Suppressor macrophage treated with lipopolysaccharide for 1 hour (primary cell): ENCODE results near the gene CD63.
"Not testable (repeated sequence)": the region's sequence is repeated elsewhere in the genome, so short reads cannot be mapped to it uniquely, and the experiment has no call there.

Experiments used
- DNase-seq, 3 donors: peaks; one replicate each; pipeline ENCODE4 v3.0.0-alpha.2; 2020 to 2022

CD63 gene, protein sequence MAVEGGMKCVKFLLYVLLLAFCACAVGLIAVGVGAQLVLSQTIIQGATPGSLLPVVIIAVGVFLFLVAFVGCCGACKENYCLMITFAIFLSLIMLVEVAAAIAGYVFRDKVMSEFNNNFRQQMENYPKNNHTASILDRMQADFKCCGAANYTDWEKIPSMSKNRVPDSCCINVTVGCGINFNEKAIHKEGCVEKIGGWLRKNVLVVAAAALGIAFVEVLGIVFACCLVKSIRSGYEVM

DNA sequence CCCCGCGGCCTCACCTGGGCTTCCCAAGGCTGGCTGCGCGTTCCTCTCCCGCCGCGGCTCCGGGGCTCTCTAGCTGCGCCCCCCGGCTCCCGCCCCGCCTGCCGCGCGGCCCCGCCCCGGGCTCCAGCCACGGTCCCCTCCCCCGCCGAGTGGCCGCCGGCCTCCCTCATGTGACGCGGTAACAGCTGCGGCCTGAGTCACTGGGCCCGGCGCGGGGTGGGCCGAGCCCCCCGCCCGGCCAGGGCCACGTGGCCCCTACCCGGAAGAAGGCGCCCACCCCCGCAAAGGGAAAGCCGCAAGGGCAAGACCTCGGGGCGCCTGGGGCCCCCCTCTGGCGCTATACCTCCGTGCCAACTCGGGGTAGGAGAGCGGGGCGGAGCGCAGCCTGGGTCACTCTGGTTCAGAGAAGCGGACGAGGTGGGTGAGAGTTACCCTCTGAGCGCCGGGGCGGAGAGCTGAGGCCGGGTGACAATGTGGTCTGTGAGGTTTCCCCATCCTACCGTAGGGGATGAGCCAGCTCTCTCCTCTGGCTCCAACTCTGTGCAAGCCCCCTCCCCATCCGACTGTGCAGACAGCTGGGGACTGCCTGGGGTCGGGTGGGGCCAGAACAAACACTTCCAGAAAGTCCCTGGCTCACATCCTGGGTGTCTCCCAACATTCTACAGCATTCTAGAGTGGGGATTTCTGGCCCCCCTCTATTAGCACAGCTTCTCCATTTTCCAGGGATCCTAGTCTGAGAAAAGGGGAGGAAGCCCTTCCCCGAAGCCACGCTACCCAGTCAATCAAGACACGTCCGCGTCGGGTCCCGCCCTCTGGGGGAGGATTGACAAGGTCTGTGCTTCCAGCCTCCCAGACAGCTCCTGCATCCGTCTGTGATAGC is at the start of gene CD63:
TSS of gene CD63 (minus strand) at position 71 of the 880 bp plus-strand sequence. CDS start 668 bp downstream, outside the sequence.
- peak; percentile 96 to 99 (median 97) for DNase-seq

DNA sequence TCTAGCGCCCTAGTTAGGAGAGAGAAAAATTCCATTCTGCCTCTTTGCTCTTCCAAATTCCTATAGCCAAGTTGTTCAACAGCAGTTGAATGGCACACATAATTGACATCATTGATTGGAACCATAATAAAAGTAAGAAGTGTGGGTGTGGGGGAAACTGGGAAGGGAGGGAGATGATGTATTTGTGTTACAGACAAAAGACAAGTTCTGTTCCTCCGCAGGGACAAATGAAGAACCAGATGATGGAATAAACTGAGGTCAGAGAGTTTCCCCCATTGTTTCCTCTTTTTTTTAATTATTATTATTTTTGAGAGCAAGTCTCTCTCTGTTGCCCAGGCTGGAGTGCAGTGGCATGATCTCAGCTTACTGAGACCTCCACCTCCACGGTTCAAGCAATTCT is 49.0 kb upstream of the CD63 start:
- DNase-seq, result peak; percentile 60 to 71 (median 62)

DNA sequence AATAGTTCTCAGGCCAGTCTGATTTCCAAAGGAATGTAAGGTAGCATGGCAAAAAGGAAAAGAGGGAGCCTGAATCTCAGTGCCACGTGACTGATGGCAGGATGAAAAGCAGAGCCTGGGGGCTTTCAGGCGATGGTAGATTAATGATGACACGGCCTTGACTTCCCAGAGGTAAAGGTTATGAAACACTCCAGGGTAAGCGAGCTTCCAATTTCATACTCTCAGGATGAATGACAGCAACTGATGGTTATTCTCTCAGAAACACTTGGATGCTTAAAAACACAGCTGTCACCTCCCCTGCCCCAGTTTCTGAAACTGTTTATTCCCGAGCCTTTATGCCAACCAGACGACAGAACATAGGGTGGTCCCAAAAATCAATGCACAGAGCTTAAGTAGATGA is 42.9 kb upstream of the CD63 start:
- no peak for DNase-seq

DNA sequence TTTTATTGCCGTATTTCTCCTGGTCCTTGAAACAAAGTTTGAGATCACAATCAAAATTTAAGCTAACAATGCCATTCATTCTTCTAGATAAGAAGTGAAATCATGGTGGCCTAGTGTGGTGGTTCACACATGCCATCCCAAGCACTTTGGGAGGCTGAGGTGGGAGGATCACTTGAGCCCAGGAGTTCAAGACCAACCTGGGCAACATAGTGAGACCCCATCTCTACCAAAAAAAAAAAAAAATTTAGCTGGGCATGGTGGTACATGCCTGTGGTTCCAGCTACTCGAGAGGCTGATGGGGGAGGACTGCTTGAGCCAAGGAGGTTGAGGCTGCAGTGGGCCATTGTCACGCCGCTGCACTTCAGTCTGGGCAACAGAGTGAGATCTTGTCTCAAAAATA is 38.3 kb upstream of the CD63 start:
- no peak for DNase-seq

DNA sequence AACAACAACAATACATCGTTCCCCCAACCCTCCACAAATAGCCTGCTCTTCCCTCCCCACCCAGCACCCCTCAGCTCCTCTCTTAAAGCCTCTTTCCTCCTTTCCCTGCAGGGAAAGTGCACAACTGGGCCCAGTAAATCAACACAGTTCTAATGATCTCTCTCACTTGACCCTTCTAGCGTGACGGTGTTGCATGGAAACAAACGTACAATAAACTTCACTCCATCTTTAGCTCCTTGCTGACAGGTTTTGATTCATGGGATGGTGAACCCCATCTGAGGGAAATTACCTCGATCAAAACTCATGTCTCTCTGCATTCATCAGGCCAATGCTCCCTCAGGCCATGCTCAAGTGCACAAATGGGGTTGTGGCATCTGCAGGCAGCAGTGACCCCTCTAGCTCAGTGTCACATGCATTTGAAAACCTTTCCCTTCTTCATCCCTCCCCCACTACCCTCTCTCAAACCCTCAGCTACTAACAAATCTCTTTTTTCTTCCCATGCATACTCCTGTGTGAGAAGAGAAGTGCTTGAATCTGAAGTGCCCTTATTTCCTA is 37.0 kb upstream of the CD63 start:
- DNase-seq, result no peak

- DNase-seq, result no peak
Measured at GRCh38 chr12:55762646-55763045, 33.8 kb upstream of the CD63 start.

DNA sequence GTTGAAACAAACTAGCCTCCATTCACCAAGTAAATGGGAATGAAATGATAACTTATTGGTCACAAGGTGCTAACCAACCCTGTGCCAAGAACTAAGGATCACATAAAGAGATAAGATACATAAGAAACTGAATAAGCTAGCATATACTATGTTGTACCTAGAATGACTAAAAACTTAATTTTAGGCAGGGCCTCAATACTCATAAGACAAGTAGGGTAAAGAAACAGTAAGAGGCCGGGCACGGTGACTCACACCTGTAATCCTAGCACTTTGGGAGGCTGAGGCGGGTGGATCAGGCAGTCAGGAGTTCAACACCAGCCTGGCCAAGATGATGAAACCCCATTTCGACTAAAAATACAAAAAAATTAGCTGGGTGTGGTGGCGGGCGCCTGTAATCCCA is 31.9 kb upstream of the CD63 start:
- DNase-seq, result no peak

DNA sequence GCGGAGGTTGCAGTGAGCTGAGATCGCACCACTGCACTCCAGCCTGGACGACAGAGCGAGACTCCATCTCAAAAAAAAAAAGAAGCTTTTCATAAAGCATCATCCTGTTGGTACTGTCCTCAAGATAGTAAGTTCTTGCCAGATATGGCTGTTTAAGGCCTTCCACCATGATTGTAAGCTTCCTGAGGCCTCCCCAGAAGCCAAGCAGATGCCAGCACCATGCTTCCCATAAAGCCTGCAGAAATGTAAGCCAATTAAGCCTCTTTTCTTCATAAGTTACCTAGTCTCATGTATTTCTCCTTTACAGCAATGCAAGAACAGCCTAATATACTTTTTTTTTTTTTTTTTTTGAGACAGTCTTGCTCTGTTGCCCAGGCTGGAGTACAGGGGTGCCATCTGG is 29.8 kb upstream of the CD63 start:
- DNase-seq, result not testable (repeated sequence)

DNA sequence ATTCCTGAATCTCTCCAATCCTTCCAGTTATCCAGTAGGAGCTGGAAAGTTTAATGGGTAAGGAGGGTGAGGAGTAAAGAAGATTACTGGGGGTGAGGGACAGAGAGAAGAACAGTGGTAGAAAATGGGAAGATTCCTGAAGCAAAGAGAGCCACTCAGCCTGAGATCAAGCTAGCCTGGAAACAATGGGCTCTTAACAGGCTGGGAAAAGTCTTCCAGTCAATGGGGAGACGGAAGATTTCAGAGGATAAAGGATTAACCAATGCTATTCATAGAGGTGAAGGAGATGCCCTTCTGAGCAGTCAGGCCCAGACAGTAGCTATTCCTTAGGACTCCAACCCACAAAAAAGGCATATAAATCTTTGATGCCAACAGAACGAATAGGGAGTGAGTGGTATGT is 28.9 kb upstream of the CD63 start:
- no peak for DNase-seq

DNA sequence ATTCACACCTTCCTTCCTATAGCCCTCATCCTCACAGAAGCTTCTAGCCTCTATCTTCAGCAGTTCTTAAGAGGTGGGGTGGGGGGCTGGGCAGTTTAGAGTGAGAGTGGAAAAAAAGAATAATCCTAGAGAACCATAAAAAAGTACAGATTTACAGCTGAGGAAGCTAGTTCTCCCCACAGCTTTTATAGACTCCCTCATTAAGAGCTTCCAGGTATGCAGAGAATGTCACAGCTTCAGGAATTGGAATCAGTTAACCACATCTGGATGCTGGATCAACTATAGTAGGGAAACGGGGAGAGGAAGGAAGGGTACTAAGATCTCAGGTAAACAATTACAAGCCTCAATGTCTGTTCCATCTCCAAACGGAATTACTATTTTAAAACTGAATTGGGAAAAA is 26.4 kb upstream of the CD63 start:
- DNase-seq, result no peak

- no peak for DNase-seq
Measured at GRCh38 chr12:55748230-55748993, 19.6 kb upstream of the CD63 start.

DNA sequence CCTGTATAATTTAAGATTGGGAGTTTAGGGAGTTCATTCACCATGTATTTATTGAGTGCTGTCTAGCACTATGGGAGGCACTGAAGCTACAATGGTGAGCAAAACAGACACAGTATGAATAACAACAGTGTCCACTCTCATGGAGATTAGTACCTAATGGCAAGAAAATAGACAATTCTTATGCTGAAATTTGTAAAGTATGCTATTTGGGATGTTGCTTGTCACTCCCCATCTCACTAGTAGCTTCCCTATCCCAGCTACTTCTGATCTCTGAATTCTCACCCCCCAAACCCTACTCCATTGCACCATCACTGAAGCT is 18.1 kb upstream of the CD63 start:
- no peak for DNase-seq

GRCh38 chr12:55746174-55746912 is 17.5 kb upstream of the CD63 start:
- no peak for DNase-seq

DNA sequence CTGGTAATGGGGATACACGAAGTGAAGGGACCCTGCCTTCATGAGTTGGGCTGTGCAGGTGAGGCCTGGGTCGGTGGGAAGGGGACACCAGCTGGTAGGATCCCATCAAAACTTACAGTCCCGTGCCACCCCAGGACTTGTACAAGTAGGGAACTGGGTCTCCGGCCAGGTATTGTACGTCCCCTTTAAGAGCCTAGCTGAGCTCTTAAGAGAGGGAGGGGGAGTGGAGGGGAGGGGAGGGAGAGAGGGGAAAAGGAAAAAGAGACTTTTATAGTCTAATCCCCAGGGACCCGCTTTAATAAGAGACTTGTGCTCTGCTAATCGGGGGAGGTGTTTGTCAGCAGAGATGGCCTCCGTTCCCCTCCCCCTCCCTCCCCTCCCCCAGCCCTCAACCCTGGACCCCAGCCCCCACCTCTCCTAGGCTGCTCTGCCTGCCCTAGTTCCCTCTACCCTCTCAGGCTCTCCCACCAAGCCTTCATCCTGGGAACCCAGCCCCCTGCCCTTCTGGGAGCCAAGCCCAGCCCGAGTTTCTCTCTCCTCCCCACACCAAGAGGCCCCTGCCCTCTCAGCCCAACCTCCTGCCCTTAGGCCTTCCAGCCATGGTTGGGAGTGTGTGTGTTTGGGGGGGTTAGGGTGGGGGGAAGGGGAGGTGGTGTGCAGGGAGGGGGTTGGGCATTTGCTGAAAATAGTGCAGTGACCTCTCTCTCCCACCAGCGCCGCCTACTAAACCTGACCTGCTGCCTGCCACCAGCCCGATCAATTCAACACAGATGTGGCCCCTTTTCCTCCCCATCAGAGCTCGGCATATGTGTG is 16.8 kb upstream of the CD63 start:
- DNase-seq, result no peak

DNA sequence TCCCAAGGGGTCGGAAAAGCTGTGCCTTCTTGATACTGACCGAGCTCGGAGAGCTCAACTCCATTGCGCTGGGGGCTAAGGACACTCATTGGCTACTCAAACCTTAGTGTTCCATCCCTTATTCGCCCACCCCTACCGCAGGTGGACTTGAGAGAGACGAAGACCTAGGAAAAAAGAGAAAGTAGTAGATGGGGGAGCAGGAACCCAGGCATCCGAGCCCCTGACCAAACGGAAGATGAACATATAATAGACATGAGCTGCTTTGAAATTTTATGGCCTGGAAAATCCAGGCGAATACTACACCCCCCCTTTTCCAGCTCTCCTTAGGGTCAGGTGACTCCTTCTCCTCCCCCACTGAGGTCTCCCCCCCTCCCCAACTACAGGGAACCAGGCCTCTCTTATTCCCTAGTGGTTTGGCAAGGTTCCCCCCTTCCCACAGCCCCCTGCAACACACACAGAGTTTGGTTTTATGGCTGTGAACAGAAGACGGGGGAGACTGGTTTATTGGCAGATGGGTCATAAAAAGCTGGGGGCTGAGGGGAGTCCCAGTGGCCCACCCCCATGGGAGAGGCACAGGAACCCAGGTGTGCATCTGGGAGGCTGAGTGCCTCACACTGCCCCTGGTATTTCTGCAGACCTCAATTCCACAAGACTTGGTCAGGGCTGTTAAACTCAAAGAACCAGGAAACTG is 15.7 kb upstream of the CD63 start:
- no peak for DNase-seq

- DNase-seq, result peak; percentile 53 to 75 (median 65)
Measured at GRCh38 chr12:55743406-55744339, 14.9 kb upstream of the CD63 start.

GRCh38 chr12:55742719-55743405 is 14.1 kb upstream of the CD63 start, which contains the start of gene GDF11:
Gene GDF11, plus strand, starts transcription at chr12:55743122. Its CDS starts 195 bp downstream, at chr12:55743317.
- peak; percentile 55 to 76 (median 57) for DNase-seq

DNA sequence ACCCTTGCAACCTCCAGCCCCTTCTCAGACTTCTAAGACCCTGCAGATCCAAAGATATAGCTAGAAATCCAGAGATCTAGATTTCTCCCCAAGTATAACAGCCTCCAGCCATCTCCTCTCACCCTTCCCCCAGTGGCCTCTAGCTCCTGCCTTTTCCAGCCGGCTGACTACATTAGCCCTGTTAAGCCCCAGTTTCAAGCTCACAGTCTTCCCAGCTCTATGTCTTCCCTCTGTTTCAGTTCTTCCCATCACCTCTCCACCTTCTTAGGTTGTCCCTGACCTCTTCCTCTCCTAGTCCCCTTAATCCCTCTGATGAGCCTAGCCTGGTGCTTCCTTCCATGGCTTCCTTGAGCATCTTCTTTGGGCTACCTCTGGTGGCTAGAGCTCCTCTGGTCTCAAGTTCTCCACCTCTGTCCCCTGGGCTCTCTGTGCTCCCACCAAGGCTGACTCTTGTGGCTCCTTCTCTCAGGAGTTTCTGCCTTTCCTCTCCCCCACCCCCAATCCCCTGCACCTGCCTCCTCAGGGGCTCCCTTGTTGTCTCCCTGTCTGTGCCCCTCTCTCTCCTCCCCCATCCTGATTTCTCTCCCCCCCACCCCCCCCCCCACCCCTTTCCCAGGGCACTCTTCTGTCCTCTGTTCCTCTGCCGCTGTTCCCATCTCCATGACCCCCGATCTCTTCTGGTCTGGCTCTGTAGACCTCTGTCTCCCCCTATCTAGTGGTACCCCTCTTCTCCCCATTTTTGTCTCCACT is 13.3 kb upstream of the CD63 start:
- DNase-seq, result no peak

DNA sequence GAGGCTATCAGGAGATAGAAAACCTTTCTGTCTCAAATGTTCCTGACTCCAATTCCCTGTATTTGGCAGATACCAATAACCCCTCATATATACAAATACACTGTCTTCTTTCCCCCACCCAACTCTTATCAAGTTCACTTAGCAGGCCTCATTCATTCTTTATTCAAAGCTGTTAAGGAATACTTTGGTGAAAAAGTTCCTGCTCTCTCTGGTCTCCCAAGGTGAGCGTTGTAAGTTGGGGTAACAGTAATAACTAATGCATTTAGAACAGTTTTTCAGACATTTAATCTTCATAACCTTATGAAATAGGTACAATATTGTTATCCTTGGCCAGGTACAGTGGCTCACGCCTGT is 10.2 kb upstream of the CD63 start:
- no peak for DNase-seq
